ENCODE results near the gene PELI2. TPM values are rescaled to one million over a fixed set of nuclear protein-coding genes. Genes with fewer than 3 reads are reported as not detected.
A peak's percentile ranks its signal among the peaks of the same experiment; 100 is the strongest.

The PELI2 gene
- total RNA-seq: 2.1 and 8.9 TPM in 2 replicates

GRCh38 chr14:56117765-56118610 is at the start of gene PELI2:
Gene PELI2, plus strand, starts transcription at chr14:56118411. Its CDS starts 250 bp downstream, at chr14:56118661.
- DNase-seq (ENCODE audit: low read depth): peak; percentile 50

GRCh38 chr14:56073799-56074198 is 44.4 kb upstream of the PELI2 start:
- no peak for DNase-seq (ENCODE audit: low read depth)

- DNase-seq (ENCODE audit: low read depth): no peak
Observed at GRCh38 chr14:56075301-56075700, 42.9 kb upstream of the PELI2 start.

- DNase-seq (ENCODE audit: low read depth): peak; percentile 18
Observed at GRCh38 chr14:56081139-56081538, 37.1 kb upstream of the PELI2 start.

- DNase-seq (ENCODE audit: low read depth): no peak
Observed at GRCh38 chr14:56082880-56083279, 35.3 kb upstream of the PELI2 start.

GRCh38 chr14:56085471-56085870 is 32.7 kb upstream of the PELI2 start:
- no peak for DNase-seq (ENCODE audit: low read depth)

GRCh38 chr14:56087671-56088471 is 30.3 kb upstream of the PELI2 start:
- peak; percentile 20 for DNase-seq (ENCODE audit: low read depth)

GRCh38 chr14:56088941-56089340 is 29.3 kb upstream of the PELI2 start:
- DNase-seq (ENCODE audit: low read depth): no peak

GRCh38 chr14:56092763-56093162 is 25.4 kb upstream of the PELI2 start:
- DNase-seq (ENCODE audit: low read depth): peak; percentile 68

GRCh38 chr14:56094076-56094475 is 24.1 kb upstream of the PELI2 start:
- DNase-seq (ENCODE audit: low read depth): peak; percentile 32

GRCh38 chr14:56098021-56098420 is 20.2 kb upstream of the PELI2 start:
- DNase-seq (ENCODE audit: low read depth): no peak

GRCh38 chr14:56099081-56099797 is 19.0 kb upstream of the PELI2 start:
- DNase-seq (ENCODE audit: low read depth): peak; percentile 85

- peak; percentile 70 for DNase-seq (ENCODE audit: low read depth)
Observed at GRCh38 chr14:56100556-56100955, 17.7 kb upstream of the PELI2 start.

- peak; percentile 51 for DNase-seq (ENCODE audit: low read depth)
Observed at GRCh38 chr14:56102941-56103340, 15.3 kb upstream of the PELI2 start.

- DNase-seq (ENCODE audit: low read depth): no peak
Observed at GRCh38 chr14:56107615-56108014, 10.6 kb upstream of the PELI2 start.

GRCh38 chr14:56108057-56108456 is 10.2 kb upstream of the PELI2 start:
- no peak for DNase-seq (ENCODE audit: low read depth)

GRCh38 chr14:56112781-56113180 is 5.4 kb upstream of the PELI2 start:
- no peak for DNase-seq (ENCODE audit: low read depth)

GRCh38 chr14:56115334-56115870 is 2.8 kb upstream of the PELI2 start:
- DNase-seq (ENCODE audit: low read depth): no peak

GRCh38 chr14:56115976-56116893 is 2.0 kb upstream of the PELI2 start:
- DNase-seq (ENCODE audit: low read depth): no peak

GRCh38 chr14:56118611-56119181 is 485 bp downstream of the PELI2 start:
- DNase-seq (ENCODE audit: low read depth): no peak

All from renal cortical epithelial cell (primary cell).